Limb (tissue), 2 donors: ENCODE data around the gene MAGI3.

Experiments
- DNase-seq, 2 donors: peaks; one replicate each; pipeline ENCODE4 v3.0.0-alpha.2; 2016; ENCODE audit errors: extremely low spot score in 2 of 2

Gene MAGI3

DNA sequence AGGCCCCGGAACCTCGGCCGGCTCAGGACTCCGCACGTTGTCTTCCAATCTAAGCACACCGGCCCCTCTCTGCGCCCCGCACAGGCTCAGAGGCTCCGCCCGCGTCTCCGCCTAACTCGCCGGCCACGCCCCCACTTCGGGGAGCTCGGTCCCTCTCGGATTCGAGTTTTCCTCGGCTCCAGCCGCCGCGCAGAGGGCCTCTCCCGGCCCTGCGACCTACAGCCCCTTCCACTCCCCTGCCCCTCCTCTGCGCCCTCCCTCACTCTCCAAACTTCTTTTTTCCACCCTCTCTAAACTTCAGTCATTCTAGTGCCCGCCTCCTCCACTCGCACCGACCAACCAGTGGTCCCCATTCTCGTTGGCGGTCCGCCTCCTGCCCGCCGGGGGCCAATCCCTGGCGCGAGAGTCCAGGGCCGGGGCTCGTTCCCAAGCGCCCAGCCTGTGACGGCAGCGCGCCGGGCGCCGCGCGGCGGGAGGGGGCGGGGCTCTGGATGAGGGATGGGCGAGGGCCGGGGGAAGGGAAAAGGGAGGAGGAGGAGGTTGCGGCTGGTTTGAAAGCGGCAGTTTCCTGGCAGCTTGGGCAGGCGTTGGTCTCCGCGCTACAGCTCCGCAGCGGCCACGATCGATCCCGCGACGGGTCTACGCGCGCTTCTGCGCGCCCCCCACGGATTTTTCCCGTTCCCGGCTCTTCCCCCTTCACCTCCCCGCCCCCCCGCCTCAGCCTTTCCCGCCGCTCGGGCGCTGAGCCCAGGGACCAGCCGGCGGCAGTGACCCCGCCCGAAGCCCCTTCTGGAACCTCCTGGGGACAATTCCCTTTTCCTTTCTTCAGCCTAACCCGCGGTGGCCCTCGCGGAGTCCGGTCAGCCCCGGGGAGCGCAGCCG is at the start of gene MAGI3:
MAGI3 (plus strand) TSS at position 563 of the 882 bp plus-strand sequence. CDS start 519 bp downstream, outside the sequence.
- DNase-seq, result peak; percentile 98 to 100

DNA sequence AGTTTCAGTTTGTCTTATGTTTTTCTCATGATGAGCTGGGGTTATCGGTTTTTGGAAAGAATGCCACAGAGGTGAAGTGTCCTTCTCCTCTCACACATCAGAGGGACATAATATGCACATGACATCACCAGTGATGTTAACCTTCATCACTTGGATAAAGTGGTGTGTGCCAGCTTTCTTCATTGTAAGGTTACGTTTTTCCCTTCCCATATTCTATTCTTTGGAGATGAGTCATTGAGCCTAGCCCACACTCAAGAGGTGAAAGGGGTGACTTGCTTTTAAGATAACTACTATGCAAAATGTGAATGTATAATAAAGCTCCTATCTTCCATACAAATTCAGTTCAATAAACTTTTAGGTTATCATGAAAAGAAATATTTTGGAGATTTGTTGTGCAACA is 36.7 kb upstream of the MAGI3 start:
- no peak for DNase-seq

DNA sequence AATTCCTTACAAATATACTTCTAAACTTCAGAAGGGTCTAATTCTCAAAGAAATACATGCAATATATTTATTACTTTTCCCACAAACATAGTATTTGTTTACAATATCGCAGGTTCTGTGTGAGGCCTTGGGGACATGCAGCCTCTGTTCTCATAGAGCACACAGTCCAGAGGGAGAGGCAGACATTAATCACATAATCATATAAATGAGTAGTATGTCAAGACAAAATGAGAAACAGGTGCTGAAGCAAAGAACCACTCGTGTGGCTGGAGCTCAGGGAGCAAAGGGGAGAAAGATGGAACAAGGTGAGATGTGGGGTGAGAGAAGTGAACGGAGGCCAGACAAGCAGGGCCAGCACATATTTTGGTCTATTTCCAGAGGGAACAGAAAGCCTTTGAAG is 26.4 kb upstream of the MAGI3 start:
- no peak for DNase-seq

DNA sequence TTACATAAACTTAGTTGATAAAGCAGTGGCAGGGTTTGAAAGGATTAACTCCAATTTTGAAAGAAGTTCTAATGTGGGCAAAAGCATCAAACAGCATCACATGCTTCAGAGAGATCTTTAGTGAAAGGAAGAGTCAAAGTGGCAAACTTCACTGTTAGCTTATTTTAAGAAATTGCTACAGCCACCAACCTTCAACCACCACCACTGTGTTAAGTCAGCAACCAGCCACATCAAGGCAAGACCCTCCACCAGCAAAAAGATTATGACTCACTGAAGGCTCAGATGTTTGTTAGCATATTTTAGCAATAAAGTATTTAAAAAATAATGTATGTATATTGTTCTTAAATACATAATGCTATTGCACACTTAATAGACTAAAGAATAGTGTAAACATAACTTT is 21.3 kb upstream of the MAGI3 start:
- DNase-seq, result no peak

DNA sequence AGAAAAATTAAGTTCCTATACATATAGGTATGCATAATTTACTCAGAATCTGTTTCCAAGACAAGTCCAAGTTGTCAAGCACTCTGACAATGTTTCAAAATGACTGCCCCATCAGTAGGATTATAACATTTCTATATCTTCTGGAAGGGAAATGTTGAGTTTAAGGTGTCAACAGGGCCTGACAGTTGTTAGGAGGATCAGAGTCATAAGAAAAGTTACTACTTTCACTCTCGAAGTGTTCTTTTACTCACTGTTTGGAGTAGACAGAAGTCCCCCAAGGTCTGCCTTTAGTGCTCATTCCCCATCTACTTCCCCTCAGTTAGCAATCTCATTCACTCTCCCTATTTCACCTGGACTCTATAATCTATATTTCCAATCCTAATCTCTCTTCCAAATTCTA is 20.6 kb upstream of the MAGI3 start:
- no peak for DNase-seq

DNA sequence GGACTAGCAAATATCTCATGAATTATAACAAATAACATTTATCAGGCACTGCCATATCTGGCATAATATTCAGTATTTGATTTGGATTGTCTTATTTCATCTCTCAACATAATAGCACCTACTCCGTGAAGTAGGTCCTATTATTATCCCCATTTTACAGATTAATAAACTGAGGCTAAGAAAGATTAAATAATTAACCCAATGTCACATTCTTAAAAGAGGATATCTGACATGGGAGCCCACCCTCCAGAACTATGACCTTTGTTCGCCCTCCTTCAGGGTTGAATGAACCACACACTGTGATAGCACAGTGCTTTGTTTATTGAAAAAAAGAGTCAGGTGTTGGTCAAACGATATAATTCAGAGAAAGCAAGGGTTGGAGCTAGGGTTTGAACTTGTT is 19.4 kb upstream of the MAGI3 start:
- DNase-seq, result no peak

DNA sequence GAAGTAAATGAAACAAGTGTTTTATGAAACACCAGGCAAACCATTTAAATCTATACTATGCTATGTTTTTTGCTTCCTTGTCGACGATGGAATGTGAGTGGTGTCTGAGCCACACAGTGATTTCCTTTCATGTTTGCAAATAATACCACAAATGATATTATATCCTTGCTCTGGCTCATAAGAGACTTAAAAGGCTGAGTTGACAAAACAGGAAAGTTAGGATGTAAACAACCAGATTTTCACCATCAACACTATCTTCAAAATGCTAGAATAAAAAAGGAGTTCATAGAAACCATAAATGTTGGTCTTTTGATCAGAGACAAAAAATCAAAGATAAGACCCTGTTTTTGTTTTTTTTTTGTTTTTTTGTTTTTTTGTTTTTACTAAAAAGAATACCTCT is 17.8 kb upstream of the MAGI3 start:
- no peak for DNase-seq

DNA sequence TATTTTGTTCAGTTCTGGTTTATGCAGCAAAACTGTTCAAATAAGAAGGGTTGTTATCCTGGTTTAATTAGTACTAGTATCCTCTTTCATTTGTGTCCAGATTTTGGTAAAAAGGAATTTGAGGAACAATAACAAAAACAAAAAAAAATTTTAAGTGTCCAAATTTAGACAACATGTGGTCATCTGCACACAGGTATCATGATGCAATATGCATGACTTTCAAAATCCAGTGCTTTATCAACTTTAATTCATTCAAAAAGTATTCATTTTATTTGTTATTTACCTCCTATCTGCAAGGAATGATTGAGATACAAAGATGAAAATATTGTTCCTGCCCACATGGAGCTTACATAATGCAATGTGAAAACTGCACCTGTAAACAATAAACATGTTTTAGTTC is 16.7 kb upstream of the MAGI3 start:
- DNase-seq, result no peak

DNA sequence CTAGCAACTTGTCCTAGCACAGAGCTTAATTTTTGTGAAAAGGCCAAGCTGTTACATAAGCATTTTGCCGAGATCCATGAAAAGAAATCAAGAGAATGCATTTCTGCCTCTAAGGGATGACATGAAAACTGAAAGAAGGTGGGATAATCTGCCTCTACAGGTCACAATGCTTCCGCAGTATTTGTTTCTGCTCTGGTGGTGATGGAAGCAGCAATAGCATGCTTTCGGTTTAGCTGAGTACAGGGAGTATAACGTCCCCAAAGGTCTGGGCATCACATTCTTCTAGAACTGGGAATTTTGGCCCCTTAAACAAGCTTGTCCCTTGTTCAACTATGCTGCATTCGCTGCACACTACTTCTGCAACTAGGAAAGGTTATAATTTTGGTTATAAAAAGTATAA is 14.4 kb upstream of the MAGI3 start:
- no peak for DNase-seq

DNA sequence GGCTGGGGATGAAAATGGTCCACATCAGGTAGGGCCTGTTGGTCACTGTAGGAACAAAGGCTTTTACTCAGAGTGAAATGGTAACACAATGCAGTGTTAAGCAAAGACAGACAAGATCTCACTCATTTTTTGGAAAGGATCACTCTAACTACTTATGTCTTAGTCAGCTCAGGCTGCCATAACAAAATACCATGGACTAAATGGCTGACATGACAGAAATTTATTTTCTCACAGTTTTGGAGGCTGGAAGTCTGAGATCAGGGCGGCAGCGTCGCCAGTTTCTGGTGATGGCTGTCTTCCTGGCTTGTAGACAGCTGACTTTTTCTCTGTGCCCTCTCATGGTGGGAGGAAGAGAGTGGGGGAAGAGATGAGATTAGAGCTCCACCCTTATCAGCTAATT is 10.2 kb upstream of the MAGI3 start:
- no peak for DNase-seq

DNA sequence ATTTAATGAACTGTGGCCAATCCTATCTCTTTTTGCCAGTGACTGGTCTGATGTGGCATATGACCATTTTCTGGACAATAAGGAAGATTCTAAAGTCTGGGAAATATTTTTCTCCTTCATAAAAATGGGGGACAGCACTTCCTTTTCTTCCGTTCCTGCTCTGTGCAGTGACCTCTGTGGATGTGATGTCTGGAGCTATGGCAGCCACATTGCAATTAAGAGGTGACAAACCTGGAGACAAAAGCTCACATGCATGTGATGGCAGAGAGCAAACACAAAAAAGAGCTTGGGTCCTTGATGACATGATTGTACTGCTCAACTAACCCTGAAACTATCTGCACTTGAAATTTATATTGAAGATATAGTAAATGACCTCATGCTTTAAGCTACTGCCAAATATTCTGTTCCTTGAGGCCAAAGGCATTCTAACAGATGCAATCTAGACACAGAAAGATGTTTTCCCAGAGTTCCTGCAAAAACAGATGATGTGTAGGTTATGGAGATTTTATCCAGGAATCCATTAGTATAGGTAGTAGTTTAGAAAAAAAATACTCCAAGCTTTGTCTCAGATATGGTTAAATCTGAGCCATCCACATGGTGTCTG is 2.2 kb upstream of the MAGI3 start:
- DNase-seq, result no peak

DNA sequence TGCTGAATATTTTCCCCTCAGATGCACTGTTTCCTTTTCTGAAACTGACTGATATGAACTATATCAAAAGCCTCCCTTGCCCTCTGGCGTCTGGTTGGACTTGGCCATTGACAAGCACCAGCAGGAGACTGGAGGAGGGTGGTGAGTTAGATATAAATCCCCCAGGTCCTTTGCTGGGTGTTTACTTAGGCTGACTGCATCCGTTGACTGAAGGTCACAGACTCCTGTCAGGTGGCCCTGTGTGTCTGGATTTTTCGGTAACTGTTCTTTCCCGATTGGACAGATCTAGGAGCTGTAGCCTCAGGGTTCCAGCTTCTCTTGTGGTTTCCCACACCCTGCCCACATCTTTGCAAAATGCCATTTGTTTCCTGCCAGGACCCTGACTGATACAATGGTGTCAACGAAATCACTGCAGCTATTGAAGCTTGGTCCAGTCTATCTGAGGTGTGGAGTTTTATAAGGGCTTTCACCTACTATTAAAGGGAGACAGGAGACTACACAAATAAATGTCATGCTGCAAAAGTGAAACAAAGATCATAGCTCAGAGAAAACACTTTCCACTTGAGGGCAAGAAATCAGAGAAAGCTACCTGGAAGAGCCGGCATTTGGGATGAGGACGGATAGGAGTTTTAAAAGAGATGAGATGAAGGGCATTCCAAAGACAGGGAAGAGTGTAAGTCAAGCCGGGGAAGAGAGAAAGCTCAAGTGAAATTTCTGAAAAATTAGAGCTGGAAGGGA is 1.5 kb upstream of the MAGI3 start:
- no peak for DNase-seq

DNA sequence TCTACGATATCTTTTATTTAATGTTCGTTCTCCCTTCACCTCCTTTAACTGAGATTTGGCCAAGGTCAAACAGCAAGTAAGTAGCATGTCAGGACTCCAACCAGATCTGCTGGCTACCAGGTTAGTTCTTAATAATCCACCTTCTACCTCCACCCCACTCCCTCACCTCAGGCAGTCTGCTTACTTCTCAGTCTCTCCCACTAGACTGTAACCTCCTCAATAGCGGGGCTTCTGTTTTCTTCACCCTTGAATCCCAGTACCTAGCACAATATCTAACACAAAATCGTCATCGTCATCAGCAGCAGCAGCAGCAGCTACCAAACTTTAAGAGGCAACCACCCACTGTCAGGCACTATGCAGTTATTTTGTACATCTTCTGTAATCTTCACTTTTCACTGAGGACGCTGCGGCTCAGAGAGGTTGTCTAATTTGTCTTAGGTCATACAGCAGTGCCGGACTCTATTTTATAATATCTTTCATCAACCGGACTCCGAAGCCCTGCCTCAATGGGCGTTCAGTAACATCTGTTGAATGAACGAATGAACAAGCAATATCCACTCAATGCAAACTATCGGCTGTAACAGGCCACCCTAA is 859 bp upstream of the MAGI3 start:
- DNase-seq, result peak in 1 of 2 donors; percentile 28

DNA sequence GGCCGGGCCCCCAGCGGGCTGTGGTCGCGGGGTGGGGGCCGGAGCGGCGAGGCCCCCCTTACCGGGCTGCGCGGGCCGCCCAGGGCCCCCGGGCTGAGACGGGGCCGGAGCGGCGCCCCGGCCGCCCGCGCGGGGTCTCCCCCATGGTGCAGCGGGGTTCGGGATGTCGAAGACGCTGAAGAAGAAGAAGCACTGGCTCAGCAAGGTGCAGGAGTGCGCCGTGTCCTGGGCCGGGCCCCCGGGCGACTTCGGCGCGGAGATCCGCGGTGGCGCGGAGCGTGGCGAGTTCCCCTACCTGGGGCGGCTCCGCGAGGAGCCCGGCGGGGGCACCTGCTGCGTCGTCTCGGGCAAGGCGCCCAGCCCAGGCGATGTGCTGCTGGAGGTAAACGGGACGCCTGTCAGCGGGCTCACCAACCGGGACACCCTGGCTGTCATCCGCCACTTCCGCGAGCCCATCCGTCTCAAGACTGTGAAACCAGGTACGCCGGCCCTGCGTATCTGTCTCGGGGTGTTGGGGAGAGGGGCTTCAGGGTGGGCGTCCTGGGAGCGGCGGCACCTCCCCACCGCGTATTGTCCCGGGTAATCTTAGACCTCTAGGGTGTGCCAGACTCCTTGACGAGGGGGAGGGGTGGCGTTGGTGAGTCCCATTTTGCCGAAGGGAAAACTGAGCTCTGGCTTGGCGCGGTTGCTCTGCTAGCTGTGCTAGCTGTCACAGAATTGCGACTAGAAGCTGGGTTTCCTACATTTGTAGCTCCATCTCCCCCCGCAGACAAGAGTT is 745 bp downstream of the MAGI3 start:
- peak in 1 of 2 donors; percentile 71 for DNase-seq

DNA sequence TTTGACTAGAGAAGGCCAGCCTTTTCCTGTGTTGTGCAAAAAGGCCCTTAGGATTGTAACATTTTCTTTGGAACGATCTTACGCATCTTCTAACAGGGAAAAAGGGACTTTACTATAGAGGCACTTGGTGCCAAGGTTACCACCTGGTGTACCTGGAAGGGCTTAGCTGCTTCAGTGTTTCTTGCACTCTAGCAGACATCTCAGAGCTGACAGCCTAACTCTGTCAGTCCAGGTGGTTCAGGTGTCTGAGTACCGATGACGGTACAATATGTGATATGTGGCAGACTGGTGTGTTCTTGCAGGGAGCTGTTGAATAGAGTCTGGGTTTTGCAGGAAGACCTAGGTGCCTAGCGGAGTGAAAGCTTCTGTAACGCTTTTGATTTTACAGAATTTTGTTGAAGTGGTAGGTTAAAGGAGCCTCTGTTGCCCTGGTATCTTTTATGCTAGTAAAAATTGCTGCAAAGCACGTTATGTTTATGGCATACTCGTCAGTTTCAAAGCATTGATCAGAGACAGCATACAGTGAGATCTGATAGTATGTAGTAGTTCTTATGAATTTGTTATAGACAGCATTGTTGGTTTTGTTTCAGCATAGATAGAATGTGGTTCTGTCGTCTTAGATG is 1.4 kb downstream of the MAGI3 start:
- DNase-seq, result no peak

DNA sequence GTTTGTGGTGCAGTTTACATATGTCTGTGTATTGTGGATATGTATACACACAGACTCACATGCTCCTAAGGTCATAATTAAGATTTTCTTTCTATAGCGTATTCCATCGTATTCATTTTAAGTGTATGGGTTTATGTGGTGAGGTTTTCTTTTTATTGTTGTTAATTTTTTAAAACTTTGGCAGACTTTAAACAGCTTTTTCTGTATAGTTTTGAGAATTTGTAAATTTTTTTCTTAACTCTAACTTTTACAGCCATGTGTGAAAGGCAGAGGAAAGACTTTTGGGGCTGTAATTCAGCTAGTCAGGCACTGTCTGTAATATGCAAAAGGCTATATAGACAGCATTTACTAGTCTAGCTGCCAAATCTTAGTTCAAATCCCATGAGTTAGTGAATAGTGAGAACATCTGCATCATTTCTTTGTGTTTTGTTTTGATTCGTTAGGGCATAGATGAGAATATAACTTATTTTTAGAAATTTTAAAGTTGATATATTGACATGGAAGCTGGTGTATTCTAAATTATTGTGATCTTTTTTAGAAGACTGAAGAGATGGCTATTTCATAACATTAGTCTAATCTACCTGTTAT is 2.3 kb downstream of the MAGI3 start:
- no peak for DNase-seq

DNA sequence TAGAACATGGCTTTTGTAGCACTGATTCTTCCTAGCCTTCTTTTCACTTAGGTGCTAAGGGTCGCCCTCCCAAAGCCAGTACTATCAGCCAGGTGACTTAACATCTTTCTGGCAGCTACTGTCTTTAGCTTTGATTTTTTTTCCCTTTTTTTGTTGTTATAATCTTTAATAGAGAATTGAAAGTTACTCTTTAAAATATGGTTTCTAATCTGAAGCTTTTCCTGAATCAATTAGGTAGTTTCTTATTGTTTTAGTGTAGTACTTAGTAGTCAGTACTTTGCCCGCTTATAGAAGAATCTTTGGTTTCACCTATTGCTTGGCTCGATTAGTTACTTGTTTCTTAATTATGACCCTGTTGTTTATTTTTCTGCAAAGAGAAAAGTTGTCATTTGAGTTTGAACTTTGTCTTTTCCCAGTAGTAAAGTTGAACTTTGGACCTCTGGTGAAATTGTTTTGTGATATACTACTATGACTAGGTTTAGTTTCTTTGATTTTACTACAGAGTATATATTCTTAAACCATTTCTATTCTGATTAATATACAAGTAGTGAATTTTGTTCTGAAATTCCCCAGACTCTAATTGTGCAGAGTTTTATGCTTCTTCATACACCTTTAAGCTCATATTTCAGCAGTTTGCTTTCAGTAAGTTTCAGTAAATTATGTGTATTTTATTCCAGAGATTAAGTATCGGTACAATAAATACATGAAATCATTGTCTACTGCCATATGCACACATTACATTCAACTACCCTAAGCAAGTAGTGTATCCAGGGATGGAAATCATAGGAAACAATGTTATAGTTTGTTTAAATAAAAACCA is 3.9 kb downstream of the MAGI3 start:
- no peak for DNase-seq

DNA sequence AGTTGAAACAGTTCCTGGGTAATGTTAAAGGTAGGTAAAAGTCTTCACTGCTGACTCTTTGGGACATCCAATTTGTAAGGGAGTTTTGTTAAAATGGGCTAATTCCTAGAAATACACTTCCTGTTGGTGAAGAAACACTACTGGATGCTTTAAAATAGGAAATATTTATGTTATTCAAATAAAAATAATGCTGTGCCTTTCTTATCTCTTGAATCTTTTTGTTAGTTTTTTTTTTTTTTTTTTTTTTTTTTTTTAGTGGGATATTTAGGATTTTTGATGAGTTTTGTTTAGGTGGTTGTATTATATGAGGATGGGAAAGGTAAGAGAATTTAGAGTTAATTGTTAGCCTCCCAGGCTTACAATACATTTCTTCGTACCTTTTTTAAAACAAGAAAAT is 4.5 kb downstream of the MAGI3 start:
- no peak for DNase-seq

DNA sequence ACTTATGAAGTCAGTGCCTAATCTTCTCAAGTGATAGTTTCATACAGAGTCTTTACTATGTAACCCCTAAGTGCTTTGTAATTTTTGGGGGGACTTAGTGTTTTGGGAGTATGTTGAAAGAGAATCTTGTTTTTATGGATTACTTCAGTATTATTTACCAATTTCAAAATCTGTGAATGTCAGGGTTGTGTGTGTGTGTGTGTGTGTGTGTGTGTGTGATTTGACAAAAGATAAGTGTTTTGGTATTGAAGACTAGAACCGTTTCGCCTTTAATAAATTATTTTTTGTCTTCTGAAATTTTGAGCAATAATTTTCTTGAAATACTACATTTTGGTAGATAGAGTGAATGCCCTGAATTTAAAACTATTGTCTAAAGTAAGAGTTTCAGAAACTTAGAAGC is 5.8 kb downstream of the MAGI3 start:
- no peak for DNase-seq

DNA sequence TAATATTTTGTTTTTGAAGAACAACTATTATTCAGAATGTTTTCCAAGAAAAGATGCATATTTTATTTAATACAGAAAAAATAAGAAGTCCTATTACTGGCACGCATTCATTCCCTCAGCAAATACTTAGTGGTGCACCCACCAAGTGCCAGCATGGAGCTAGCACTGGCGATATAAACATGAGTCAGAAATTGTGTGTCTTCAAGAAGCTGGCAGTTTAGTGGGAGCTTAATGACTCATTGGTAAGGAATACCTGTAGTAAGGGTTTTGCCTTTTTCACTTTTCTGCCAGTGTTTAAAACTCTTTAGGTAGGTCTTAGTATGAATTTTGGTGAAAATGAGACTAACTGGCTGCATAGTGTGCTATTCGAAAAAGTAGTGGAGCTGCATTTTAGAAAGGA is 6.3 kb downstream of the MAGI3 start:
- DNase-seq, result no peak
